SK-N-SH treated with all-trans-retinoic acid at 6 μM for 48 hours (cell line): Measurements from ENCODE around the gene NUP210.

Experiments used
- BACH2 ChIP-seq: fragments of 250-450 bp; sonication (Bioruptor Pico); IDR thresholded peaks from 2 replicates; pipeline ENCODE4 v1.9.0; 2021; ENCODE audit warnings: mild to moderate bottlenecking, borderline replicate concordance
- CSDC2 ChIP-seq: fragments of 250-450 bp; sonication (Bioruptor Pico); IDR thresholded peaks from 2 replicates; pipeline ENCODE4 v1.5.0; 2020; ENCODE audit warnings: mild to moderate bottlenecking, moderate library complexity
- ESRRG ChIP-seq: fragments of 250-450 bp; sonication (Bioruptor Pico); IDR thresholded peaks from 2 replicates; pipeline ENCODE4 v1.6.1; 2021; ENCODE audit warnings: mild to moderate bottlenecking
- ISL1 ChIP-seq: fragments of 250-450 bp; sonication (Bioruptor Pico); IDR thresholded peaks from 2 replicates; pipeline ENCODE4 v2.1.2; 2022; ENCODE audit warnings: mild to moderate bottlenecking, moderate library complexity
- PATZ1 ChIP-seq: fragments of 250-450 bp; sonication (Bioruptor Pico); IDR thresholded peaks from 2 replicates; pipeline ENCODE4 v1.8.0; 2020; ENCODE audit warnings: mild to moderate bottlenecking, moderate library complexity, borderline replicate concordance
- POU6F1 ChIP-seq: fragments of 250-450 bp; sonication (Bioruptor Pico); IDR thresholded peaks from 2 replicates; pipeline ENCODE4 v1.8.0; 2021; ENCODE audit warnings: low read depth, mild to moderate bottlenecking, moderate library complexity, borderline replicate concordance
- PPARA ChIP-seq: fragments of 250-450 bp; sonication (Bioruptor Pico); IDR thresholded peaks from 2 replicates; pipeline ENCODE4 v1.5.0; 2020; ENCODE audit warnings: mild to moderate bottlenecking, borderline replicate concordance
- TCF4 ChIP-seq: fragments of 250-450 bp; sonication (Bioruptor Pico); IDR thresholded peaks from 2 replicates; pipeline ENCODE4 v1.8.0; 2021; ENCODE audit warnings: mild to moderate bottlenecking, moderate library complexity, borderline replicate concordance
- ZC3H10 ChIP-seq: fragments of 250-450 bp; sonication (Bioruptor Pico); IDR thresholded peaks from 2 replicates; pipeline ENCODE4 v1.5.1; 2021; ENCODE audit warnings: mild to moderate bottlenecking, moderate library complexity
- ZFP3 ChIP-seq: fragments of 250-450 bp; sonication (Bioruptor Pico); IDR thresholded peaks from 2 replicates; pipeline ENCODE4 v1.5.0; 2020; ENCODE audit warnings: mild to moderate bottlenecking, moderate library complexity

- TF ChIP-seq PATZ1 (no peak), ISL1 (no peak), POU6F1 (CRISPR knock-in tag) (no peak), ESRRG (CRISPR knock-in tag) (no peak), TCF4 (CRISPR knock-in tag) (no peak), ZFP3 (CRISPR knock-in tag) (no peak), ZC3H10 (no peak), PPARA (CRISPR knock-in tag) (no peak), BACH2 (CRISPR knock-in tag) (no peak), CSDC2 (CRISPR knock-in tag) (no peak)
Observed at GRCh38 chr3:13417166-13417947, 2.8 kb downstream of the NUP210 start.
